IPS-15b (cell line): Measurements from ENCODE around the gene GNPTAB.

Source experiments
- H3K27me3 ChIP-seq: one replicate; pipeline ENCODE4 v1.6.1; 2013; ENCODE audit warnings: low read length; ENCODE audit not compliant: control insufficient read depth, insufficient read depth
- H3K36me3 ChIP-seq: one replicate; pipeline ENCODE4 v1.6.1; 2013; ENCODE audit warnings: low read length; ENCODE audit not compliant: control insufficient read depth, insufficient read depth
- H3K4me1 ChIP-seq: one replicate; pipeline ENCODE4 v1.6.1; 2013; ENCODE audit warnings: mild to moderate bottlenecking, low read length; ENCODE audit not compliant: control insufficient read depth, insufficient read depth
- H3K4me3 ChIP-seq: one replicate; pipeline ENCODE4 v1.5.1; 2013; ENCODE audit warnings: low read depth, low read length
- H3K9ac ChIP-seq: one replicate; pipeline ENCODE4 v1.6.1; 2013; ENCODE audit warnings: low read depth, mild to moderate bottlenecking, low read length
- H3K9me3 ChIP-seq: one replicate; pipeline ENCODE4 v1.6.1; 2013; ENCODE audit warnings: mild to moderate bottlenecking, low read length; ENCODE audit not compliant: control insufficient read depth, insufficient read depth

The GNPTAB gene

GRCh38 chr12:101779200-101779599 lies 51.6 kb downstream of the GNPTAB start:
- no peaks in the 10 kb centered on the region for H3K4me1 ChIP-seq
- H3K4me3 ChIP-seq, result no peak overlapping the region
- H3K9ac ChIP-seq, result no peak overlapping the region
- peaks cover 5% of the 10 kb centered on the region for H3K36me3 ChIP-seq
- H3K9me3 ChIP-seq, result no peaks in the 10 kb centered on the region
- no peaks in the 10 kb centered on the region for H3K27me3 ChIP-seq

- Histone ChIP-seq H3K27me3 (no peaks in the 10 kb centered on the region), H3K9ac (no peak overlapping the region), H3K9me3 (no peaks in the 10 kb centered on the region), H3K36me3 (peaks cover 5% of the 10 kb centered on the region), H3K4me3 (no peak overlapping the region), H3K4me1 (no peaks in the 10 kb centered on the region)
Observed at GRCh38 chr12:101777978-101778377, 52.8 kb downstream of the GNPTAB start.

DNA sequence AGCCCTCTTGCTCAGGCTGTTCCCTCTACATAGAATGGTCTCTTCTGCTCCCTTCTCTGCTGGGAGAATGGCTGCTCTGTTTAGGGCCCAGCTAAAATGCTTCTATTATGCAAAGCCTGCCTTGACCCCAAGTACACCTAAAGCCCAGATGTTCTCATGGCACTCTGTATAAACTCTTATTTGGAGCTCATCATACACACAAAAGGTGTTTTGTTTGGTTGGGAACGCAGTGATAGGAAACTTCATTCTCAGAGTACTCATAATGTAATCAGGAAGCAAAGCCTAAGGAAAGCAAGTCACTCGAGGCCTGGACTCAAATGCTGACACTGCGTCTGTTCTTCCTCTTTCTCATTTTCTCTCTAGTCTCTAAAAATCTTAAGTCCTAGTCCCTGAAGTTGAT lies 53.3 kb downstream of the GNPTAB start:
- H3K9ac ChIP-seq, result no peak overlapping the region
- no peaks in the 10 kb centered on the region for H3K27me3 ChIP-seq
- H3K4me3 ChIP-seq, result no peak overlapping the region
- no peaks in the 10 kb centered on the region for H3K9me3 ChIP-seq
- H3K36me3 ChIP-seq, result peaks cover 5% of the 10 kb centered on the region
- no peaks in the 10 kb centered on the region for H3K4me1 ChIP-seq

DNA sequence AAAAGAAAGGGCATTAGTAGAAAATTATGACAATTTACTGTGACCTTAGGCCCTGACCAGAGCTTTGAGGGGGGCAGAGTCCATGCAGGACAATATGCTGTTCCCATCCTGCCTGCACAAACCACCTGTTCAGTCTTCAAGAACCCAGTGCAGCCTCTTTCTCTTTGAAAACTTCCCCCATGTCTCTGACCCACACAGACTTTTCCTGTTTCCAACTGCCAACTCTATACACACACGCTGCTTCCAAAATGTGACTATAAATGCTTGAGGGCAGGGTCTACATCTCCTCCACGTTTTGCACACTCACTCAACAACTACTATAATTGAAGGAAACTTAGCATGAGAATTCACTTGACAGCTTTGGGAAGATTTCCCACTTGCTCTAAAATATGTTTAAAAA lies 54.9 kb downstream of the GNPTAB start:
- no peak overlapping the region for H3K9ac ChIP-seq

DNA sequence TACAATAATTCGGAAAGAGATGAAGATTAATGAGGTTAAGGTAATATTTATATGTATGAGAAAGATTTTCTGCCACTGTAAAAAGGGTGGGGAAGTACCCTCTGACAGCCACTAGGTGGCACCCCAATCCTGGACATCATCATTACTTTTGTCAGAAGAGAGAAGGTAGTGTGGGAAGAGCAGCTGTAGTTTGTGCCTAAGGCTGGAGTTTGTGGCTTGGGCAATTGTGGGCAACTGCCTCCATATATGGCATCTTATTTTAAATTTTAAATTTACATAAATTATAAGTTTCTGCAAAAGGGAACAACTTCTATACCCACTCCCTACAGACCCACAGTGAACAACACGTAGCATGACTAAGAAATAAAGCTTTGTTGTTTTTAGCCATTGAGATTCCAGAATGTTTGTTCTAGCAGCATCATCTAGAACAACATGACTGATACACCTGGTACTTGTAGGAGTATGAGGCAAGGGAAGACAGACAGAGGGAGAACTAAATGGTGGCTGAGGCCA lies 57.1 kb downstream of the GNPTAB start:
- Histone ChIP-seq H3K9me3 (no peaks in the 10 kb centered on the region), H3K27me3 (no peaks in the 10 kb centered on the region), H3K9ac (no peak overlapping the region), H3K4me1 (no peaks in the 10 kb centered on the region), H3K4me3 (no peak overlapping the region), H3K36me3 (peaks cover 15% of the 10 kb centered on the region)

More for the DNA sequence above, 54.9 kb downstream of the GNPTAB start:
- Histone ChIP-seq H3K4me3 (no peak overlapping the region), H3K36me3 (peaks cover 8% of the 10 kb centered on the region), H3K4me1 (no peaks in the 10 kb centered on the region), H3K9me3 (no peaks in the 10 kb centered on the region), H3K27me3 (no peaks in the 10 kb centered on the region)

- Histone ChIP-seq H3K9me3 (no peaks in the 10 kb centered on the region), H3K4me1 (no peaks in the 10 kb centered on the region), H3K4me3 (no peak overlapping the region), H3K9ac (no peak overlapping the region), H3K36me3 (peaks cover 16% of the 10 kb centered on the region), H3K27me3 (no peaks in the 10 kb centered on the region)
Observed at GRCh38 chr12:101772012-101772775, 58.6 kb downstream of the GNPTAB start.

- Histone ChIP-seq H3K9me3 (no peaks in the 10 kb centered on the region), H3K4me3 (no peak overlapping the region), H3K4me1 (no peaks in the 10 kb centered on the region), H3K9ac (no peak overlapping the region), H3K36me3 (peaks cover 12% of the 10 kb centered on the region), H3K27me3 (no peaks in the 10 kb centered on the region)
Observed at GRCh38 chr12:101769865-101770264, 60.9 kb downstream of the GNPTAB start.

GRCh38 chr12:101768781-101769180 lies 62.0 kb downstream of the GNPTAB start:
- Histone ChIP-seq H3K27me3 (no peaks in the 10 kb centered on the region), H3K4me3 (no peak overlapping the region), H3K4me1 (no peaks in the 10 kb centered on the region), H3K36me3 (peaks cover 12% of the 10 kb centered on the region), H3K9me3 (no peaks in the 10 kb centered on the region), H3K9ac (no peak overlapping the region)

DNA sequence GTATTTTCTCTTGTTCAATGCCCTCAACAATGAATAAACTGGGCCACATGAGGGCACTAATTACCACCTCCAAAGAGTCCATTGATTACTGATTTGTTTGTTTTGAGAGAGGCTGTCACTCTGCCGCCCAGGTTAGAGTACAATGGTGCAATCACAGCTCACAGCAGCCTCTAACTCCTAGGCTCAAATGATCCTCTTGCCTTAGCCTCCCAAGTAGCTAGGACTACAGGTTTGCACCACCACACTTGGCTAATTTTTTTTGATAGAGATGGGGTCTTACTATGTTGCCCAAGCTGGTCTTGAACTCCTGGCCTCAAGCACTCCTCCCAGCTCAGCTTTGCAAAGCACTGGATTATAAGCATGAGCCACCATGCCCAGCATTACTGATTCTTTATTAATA lies 63.2 kb downstream of the GNPTAB start:
- no peaks in the 10 kb centered on the region for H3K4me1 ChIP-seq
- H3K27me3 ChIP-seq, result no peaks in the 10 kb centered on the region
- H3K36me3 ChIP-seq, result peaks cover 12% of the 10 kb centered on the region

DNA sequence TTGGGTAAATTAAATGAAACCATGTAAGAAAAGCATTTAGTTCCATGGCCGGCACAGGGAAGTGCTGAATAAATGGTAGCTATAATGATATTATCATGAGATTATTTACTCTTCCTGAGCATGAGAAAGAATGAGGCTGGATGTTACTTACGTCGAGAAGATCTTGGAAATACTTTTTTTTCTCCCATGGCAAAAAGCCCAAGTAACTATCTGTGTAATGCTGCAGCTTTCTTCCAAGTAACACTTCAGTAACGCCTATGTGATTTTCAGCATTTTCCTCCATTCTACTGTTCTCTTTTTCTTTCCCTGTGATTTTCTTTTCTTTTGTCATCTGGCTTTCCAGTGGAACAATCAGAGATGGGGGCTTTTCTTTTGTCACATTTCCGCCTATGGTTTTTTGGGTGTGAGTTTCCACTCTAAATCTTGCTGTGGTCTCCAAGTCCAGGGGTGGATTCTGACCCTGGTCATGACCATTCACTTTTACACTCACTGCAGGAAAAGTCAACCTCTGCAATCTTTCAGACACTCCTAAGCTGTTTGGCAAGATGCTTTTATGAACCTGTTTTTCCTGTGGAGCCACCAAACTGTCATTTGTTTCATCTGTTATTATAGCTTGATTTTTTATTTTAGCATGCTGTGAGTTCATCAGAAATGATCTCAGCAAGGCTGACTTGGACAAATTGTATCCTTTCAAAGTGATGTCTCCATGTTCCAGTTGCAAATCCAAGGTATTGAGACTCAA lies 66.5 kb downstream of the GNPTAB start:
- H3K36me3 ChIP-seq, result peaks cover 2% of the 10 kb centered on the region
- H3K9me3 ChIP-seq, result no peaks in the 10 kb centered on the region
- no peaks in the 10 kb centered on the region for H3K27me3 ChIP-seq
- peaks cover 4% of the 10 kb centered on the region for H3K4me1 ChIP-seq
- no peak overlapping the region for H3K4me3 ChIP-seq
- H3K9ac ChIP-seq, result no peak overlapping the region

More for the DNA sequence above, 63.2 kb downstream of the GNPTAB start:
- no peak overlapping the region for H3K9ac ChIP-seq
- H3K4me3 ChIP-seq, result no peak overlapping the region
- H3K9me3 ChIP-seq, result no peaks in the 10 kb centered on the region

- H3K27me3 ChIP-seq, result no peaks in the 10 kb centered on the region
- no peak overlapping the region for H3K9ac ChIP-seq
- H3K4me3 ChIP-seq, result no peak overlapping the region
- peaks cover 4% of the 10 kb centered on the region for H3K36me3 ChIP-seq
- peaks cover 4% of the 10 kb centered on the region for H3K4me1 ChIP-seq
- H3K9me3 ChIP-seq, result no peaks in the 10 kb centered on the region
Observed at GRCh38 chr12:101763246-101763931, 67.4 kb downstream of the GNPTAB start.
